Heart left ventricle (tissue), 16 donors: ENCODE measurements around the gene RPAIN. TPM values are rescaled to one million over a fixed set of nuclear protein-coding genes. Genes with fewer than 3 reads are reported as not detected.

Experiments
- ATAC-seq, 4 donors: fragments of 200-7000 bp; cut with Tn5 transposase; one replicate each; pipeline ENCODE4 v1.9.1; 2020 to 2022; ENCODE audit warnings: moderate library complexity in 4 of 4, mild to moderate bottlenecking in 3 of 4, moderate number of reproducible peaks in 1 of 4
- DNase-seq, 5 donors: peaks; one replicate each; pipeline ENCODE4 v3.0.0-alpha.2; 2020
- H3K27ac ChIP-seq, 12 donors: fragments of 200-600 bp; sonication (generic) in 4 of 12; one replicate each; pipeline versions ENCODE4 v1.5.0 to v1.8.0; 2016 to 2022; ENCODE audit warnings: mild to moderate bottlenecking in 2 of 12
- H3K27me3 ChIP-seq, 9 donors: fragments of 200-600 bp; sonication (generic) in 2 of 9; one replicate each; pipeline versions ENCODE4 v1.5.1 to v1.8.0; 2016 to 2022; ENCODE audit warnings: mild to moderate bottlenecking in 3 of 9
- H3K36me3 ChIP-seq, 9 donors: fragments of 200-600 bp; sonication (generic) in 2 of 9; one replicate each; pipeline versions ENCODE4 v1.5.0 to v1.8.0; 2018 to 2022; ENCODE audit warnings: mild to moderate bottlenecking in 2 of 9
- H3K4me1 ChIP-seq, 12 donors: fragments of 200-600 bp; sonication (generic) in 4 of 12; one replicate each; pipeline versions ENCODE4 v1.5.0 to v1.8.0; 2016 to 2022; ENCODE audit warnings: mild to moderate bottlenecking in 3 of 12
- H3K4me3 ChIP-seq, 12 donors: fragments of 200-600 bp; sonication (generic) in 4 of 12; one replicate each; pipeline versions ENCODE4 v1.5.0 to v1.8.0; 2017 to 2022; ENCODE audit warnings: mild to moderate bottlenecking in 9 of 12, moderate library complexity in 4 of 12
- H3K9me3 ChIP-seq, 12 donors: fragments of 200-600 bp; sonication (generic) in 4 of 12; one replicate each; pipeline versions ENCODE4 v1.5.0 to v1.8.0; 2016 to 2022; ENCODE audit warnings: mild to moderate bottlenecking in 1 of 12
- POLR2A ChIP-seq, 2 donors: fragments of 450-650 bp; IDR thresholded peaks; one replicate each; pipeline ENCODE4 v1.6.1; 2017; ENCODE audit warnings: antibody characterized with exemption in 2 of 2, mild to moderate bottlenecking in 2 of 2, moderate library complexity in 2 of 2
- WGBS, 4 donors: extraction: QIAGEN DNeasy Blood & Tissue Kit in 2 of 4; methylation state at CpG; one replicate each; pipeline versions ENCODE4 v1.1.5 to v1.1.7; 2013 to 2018; 5-methylcytosine and 5-hydroxymethylcytosine counted together
- intact Hi-C, 10 donors: fragments of 100-400 bp; cut with DNase I; formaldehyde crosslinking; loops; one replicate each; pipeline versions ENCODE4 v1.11.1 to v1.14.2; 2022
- long read RNA-seq, 3 donors: library from polyadenylated mRNA; unstranded; transcript quantifications; one replicate each; pipeline ENCODE4 v2.0.0, GENCODE V29; 2020 to 2021
- polyA plus RNA-seq, 2 donors: library from polyadenylated mRNA; stranded (reverse); fragments of 200-250 nt; gene quantifications; one replicate each; pipeline ENCODE4 v1.2.3, GENCODE V29; 2013
- total RNA-seq, 9 donors: library from RNA; depleted of rRNA in 2 of 9; stranded (reverse); fragments of >200 nt in 2 of 9; fragmentation: NEBNext Ultra II Directional in 3 of 9; extraction: Animal tissue kit (Norgen Biotek cat#: 25700) in 3 of 9; gene quantifications; one replicate each; pipeline versions ENCODE4 v1.1.0 to v1.2.4, GENCODE V29; 2016 to 2023
- TF ChIP-seq, protein P1 (sequence below), 12 donors: fragments of 200-600 bp; sonication (generic) in 4 of 12; IDR thresholded peaks; one replicate each; pipeline versions ENCODE4 v1.5.0 to v1.8.0; 2018 to 2022; ENCODE audit warnings: antibody characterized with exemption in 12 of 12, mild to moderate bottlenecking in 5 of 12
- donor health status: ischemic (EF 13 %, LVEDD 7.1; RV severe dilation, severe dysfunction).
- donor health status: healthy with polysubstance abuse.
- donor health status: DM: no; HTN: yes; CAD: no.
- donor health status: DM: no; HTN: no; CAD: no.
- donor health status: ischemic (EF 25% LVEDD 6.9; RV normal size, moderate dysfunction).
- donor health status: ischemic (EF 25% LVEDD 5.7; RV mildly dilated, moderate dysfunction).
- donor health status: healthy.
- donor health status: DM: yes; HTN: yes; CAD: no.
- donor health status: ischemic (EF 35%, LVEDD 5.7; RV mildly dilated, moderate dysfunction).
- donor health status: nonischemic (EF 11% LVEDD 7.7; RV severe dilation, severe dysfunction).
- donor health status: DM: yes; HTN: yes; CAD: no.
- donor health status: PGD.
- donor health status: ischemic (EF 29% LVEDD 5.4; RV normal size, mild dysfunction).
- donor health status: nonischemic (EF 23%, LVEDD 6.1; RV moderate dilation, normal function).

Gene RPAIN, protein sequence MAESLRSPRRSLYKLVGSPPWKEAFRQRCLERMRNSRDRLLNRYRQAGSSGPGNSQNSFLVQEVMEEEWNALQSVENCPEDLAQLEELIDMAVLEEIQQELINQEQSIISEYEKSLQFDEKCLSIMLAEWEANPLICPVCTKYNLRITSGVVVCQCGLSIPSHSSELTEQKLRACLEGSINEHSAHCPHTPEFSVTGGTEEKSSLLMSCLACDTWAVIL
- total RNA-seq (10 to 100 TPM; 23.5 to 46.2 (median 29.0) TPM), polyA plus RNA-seq (10 to 100 TPM; 40.4 to 41.7 TPM)
- long read RNA-seq, donor 1, transcript RPAIN-205 (4 exons, 1,057 nt), result minor isoform, 9 of 55 reads
- long read RNA-seq, donor 1, transcript RPAIN-203 (7 exons, 1,535 nt), result major isoform, 14 of 55 reads
- long read RNA-seq, donor 1, partial matches to known transcripts, result 1 of 55 reads
- long read RNA-seq, donor 1, other reads (novel, unspliced or antisense), result 25 of 55 reads
- long read RNA-seq, donor 2, transcript RPAIN-205 (4 exons, 1,057 nt), result minor isoform, 5 of 42 reads
- long read RNA-seq, donor 2, transcript RPAIN-203 (7 exons, 1,535 nt), result major isoform, 23 of 42 reads
- long read RNA-seq, donor 2, partial matches to known transcripts, result 1 of 42 reads
- long read RNA-seq, donor 2, other reads (novel, unspliced or antisense), result 3 of 42 reads
- long read RNA-seq, donor 3, transcript RPAIN-203 (7 exons, 1,535 nt), result major isoform, 11 of 51 reads
- long read RNA-seq, donor 3, transcript RPAIN-205 (4 exons, 1,057 nt), result major isoform, 11 of 51 reads
- long read RNA-seq, donor 3, partial matches to known transcripts, result 1 of 51 reads
- long read RNA-seq, donor 3, other reads (novel, unspliced or antisense), result 21 of 51 reads

- WGBS, 4 donors, result 0 to 1% (median 0%) methylated on average over 24 to 41 of the region's 41 CpGs
- DNase-seq (peak; percentile 88 to 94 (median 91)), ATAC-seq (peak; percentile 91 to 94 (median 92))
- peak in 1 of 2 donors; percentile 45 for TF ChIP-seq POLR2A (IDR thresholded peaks at IDR 0.05)
- TF ChIP-seq, protein P1, sequence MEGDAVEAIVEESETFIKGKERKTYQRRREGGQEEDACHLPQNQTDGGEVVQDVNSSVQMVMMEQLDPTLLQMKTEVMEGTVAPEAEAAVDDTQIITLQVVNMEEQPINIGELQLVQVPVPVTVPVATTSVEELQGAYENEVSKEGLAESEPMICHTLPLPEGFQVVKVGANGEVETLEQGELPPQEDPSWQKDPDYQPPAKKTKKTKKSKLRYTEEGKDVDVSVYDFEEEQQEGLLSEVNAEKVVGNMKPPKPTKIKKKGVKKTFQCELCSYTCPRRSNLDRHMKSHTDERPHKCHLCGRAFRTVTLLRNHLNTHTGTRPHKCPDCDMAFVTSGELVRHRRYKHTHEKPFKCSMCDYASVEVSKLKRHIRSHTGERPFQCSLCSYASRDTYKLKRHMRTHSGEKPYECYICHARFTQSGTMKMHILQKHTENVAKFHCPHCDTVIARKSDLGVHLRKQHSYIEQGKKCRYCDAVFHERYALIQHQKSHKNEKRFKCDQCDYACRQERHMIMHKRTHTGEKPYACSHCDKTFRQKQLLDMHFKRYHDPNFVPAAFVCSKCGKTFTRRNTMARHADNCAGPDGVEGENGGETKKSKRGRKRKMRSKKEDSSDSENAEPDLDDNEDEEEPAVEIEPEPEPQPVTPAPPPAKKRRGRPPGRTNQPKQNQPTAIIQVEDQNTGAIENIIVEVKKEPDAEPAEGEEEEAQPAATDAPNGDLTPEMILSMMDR (IDR thresholded peaks at IDR 0.05), result no peak
- peaks cover 0 to 68% (median 58%) of the 10 kb centered on the region in 9 donors for H3K36me3 ChIP-seq
- no peaks in the 10 kb centered on the region for H3K9me3 ChIP-seq
- intact Hi-C loops, result loop anchor here in 1 of 10 donors (2.0 kb wide), 1 partner anchor 19 kb away; the partner anchor contains the start of gene C1QBP
- H3K27ac ChIP-seq, result peak within 1 kb of the TSS; percentile 56 to 87 (median 82)
- peaks cover 5 to 39% (median 28%) of the 10 kb centered on the region in 12 donors for H3K4me1 ChIP-seq
- H3K27me3 ChIP-seq, result no peaks in the 10 kb centered on the region
- peak within 1 kb of the TSS; percentile 63 to 94 (median 78) for H3K4me3 ChIP-seq
Measured at GRCh38 chr17:5419959-5420653, at the start of gene RPAIN. RPAIN (plus strand) TSS chr17:5420182; CDS start chr17:5420211, 29 bp downstream.

- H3K9me3 ChIP-seq, result no peaks in the 10 kb centered on the region
- no peak overlapping the region for H3K4me3 ChIP-seq
- intact Hi-C loops, result no loop called here
- DNase-seq (no peak), ATAC-seq (no peak)
- no peaks in the 10 kb centered on the region for H3K27me3 ChIP-seq
- H3K27ac ChIP-seq, result no peak overlapping the region
- no peaks in the 10 kb centered on the region for H3K4me1 ChIP-seq
- TF ChIP-seq POLR2A (IDR thresholded peaks at IDR 0.05), result no peak
- TF ChIP-seq, protein P1 (IDR thresholded peaks at IDR 0.05), result no peak
- peaks cover 2 to 100% (median 96%) of the 10 kb centered on the region in 9 donors for H3K36me3 ChIP-seq
- WGBS, 4 donors, result 94 to 97% (median 97%) methylated on average over 4 of the region's 4 CpGs
Measured at GRCh38 chr17:5370411-5370810, 49.6 kb upstream of the RPAIN start.

- peaks cover 2 to 100% (median 99%) of the 10 kb centered on the region in 9 donors for H3K36me3 ChIP-seq
- DNase-seq, result no peak
- no peak overlapping the region for H3K27ac ChIP-seq
- H3K4me3 ChIP-seq, result no peak overlapping the region
- ATAC-seq, result no peak
- H3K4me1 ChIP-seq, result no peaks in the 10 kb centered on the region
- no peaks in the 10 kb centered on the region for H3K9me3 ChIP-seq
- intact Hi-C loops, result no loop called here
- TF ChIP-seq, protein P1 (IDR thresholded peaks at IDR 0.05), result no peak
- TF ChIP-seq POLR2A (IDR thresholded peaks at IDR 0.05), result no peak
- 80 to 84% (median 82%) methylated on average over 6 of the region's 6 CpGs for WGBS, 4 donors
- no peaks in the 10 kb centered on the region for H3K27me3 ChIP-seq
Measured at GRCh38 chr17:5373112-5373511, 46.9 kb upstream of the RPAIN start.
